Muscle of arm (tissue), 14 donors: ENCODE results near the gene HPS6. TPM values are rescaled to one million over a fixed set of nuclear protein-coding genes. Genes with fewer than 3 reads are reported as not detected.
"Not testable (repeated sequence)": the region's sequence is repeated elsewhere in the genome, so short reads cannot be mapped to it uniquely, and the experiment has no call there.

Source experiments
- DNase-seq: peaks from one replicate; pipeline ENCODE4 v3.0.0-alpha.2; 2013
- long read RNA-seq, 11 donors: transcript quantifications; one replicate each; lab custom pipeline, GENCODE V29; 2026
- polyA plus RNA-seq, 12 donors: library from polyadenylated mRNA; unstranded; fragments of 120-200 nt; gene quantifications; one replicate each; pipeline ENCODE4 v1.2.1, GENCODE V29; 2013; ENCODE audit not compliant: insufficient read length in 12 of 12

The HPS6 gene
- 10 to 100 TPM in 2 of 12 donors, 1 to 10 TPM in 9, not detected in 1; 5.8 to 14.5 (median 7.9) TPM for polyA plus RNA-seq
- long read RNA-seq, donor 1, transcript HPS6-201 (1 exons, 2,649 nt): major isoform, 19 of 19 reads
- long read RNA-seq, donor 1, partial matches to known transcripts: 0 of 19 reads
- long read RNA-seq, donor 1, other reads (novel, unspliced or antisense): 0 of 19 reads
- long read RNA-seq, donor 2, transcript HPS6-201 (1 exons, 2,649 nt): major isoform, 5 of 5 reads
- long read RNA-seq, donor 2, partial matches to known transcripts: 0 of 5 reads
- long read RNA-seq, donor 2, other reads (novel, unspliced or antisense): 0 of 5 reads
- long read RNA-seq, donor 3, partial matches to known transcripts: 0 of 1 reads
- long read RNA-seq, donor 3, other reads (novel, unspliced or antisense): 0 of 1 reads
- long read RNA-seq, donor 4, partial matches to known transcripts: 0 of 1 reads
- long read RNA-seq, donor 4, other reads (novel, unspliced or antisense): 0 of 1 reads
- long read RNA-seq, donor 5: 0 reads
- long read RNA-seq, donor 6, transcript HPS6-201 (1 exons, 2,649 nt): major isoform, 10 of 10 reads
- long read RNA-seq, donor 6, partial matches to known transcripts: 0 of 10 reads
- long read RNA-seq, donor 6, other reads (novel, unspliced or antisense): 0 of 10 reads
- long read RNA-seq, donor 7, transcript HPS6-201 (1 exons, 2,649 nt): major isoform, 8 of 8 reads
- long read RNA-seq, donor 7, partial matches to known transcripts: 0 of 8 reads
- long read RNA-seq, donor 7, other reads (novel, unspliced or antisense): 0 of 8 reads
- long read RNA-seq, donor 8, transcript HPS6-201 (1 exons, 2,649 nt): major isoform, 9 of 9 reads
- long read RNA-seq, donor 8, partial matches to known transcripts: 0 of 9 reads
- long read RNA-seq, donor 8, other reads (novel, unspliced or antisense): 0 of 9 reads
- long read RNA-seq, donor 9, transcript HPS6-201 (1 exons, 2,649 nt): major isoform, 6 of 6 reads
- long read RNA-seq, donor 9, partial matches to known transcripts: 0 of 6 reads
- long read RNA-seq, donor 9, other reads (novel, unspliced or antisense): 0 of 6 reads
- long read RNA-seq, donor 10, transcript HPS6-201 (1 exons, 2,649 nt): major isoform, 9 of 9 reads
- long read RNA-seq, donor 10, partial matches to known transcripts: 0 of 9 reads
- long read RNA-seq, donor 10, other reads (novel, unspliced or antisense): 0 of 9 reads
- long read RNA-seq, donor 11, transcript HPS6-201 (1 exons, 2,649 nt): major isoform, 9 of 9 reads
- long read RNA-seq, donor 11, partial matches to known transcripts: 0 of 9 reads
- long read RNA-seq, donor 11, other reads (novel, unspliced or antisense): 0 of 9 reads

DNA sequence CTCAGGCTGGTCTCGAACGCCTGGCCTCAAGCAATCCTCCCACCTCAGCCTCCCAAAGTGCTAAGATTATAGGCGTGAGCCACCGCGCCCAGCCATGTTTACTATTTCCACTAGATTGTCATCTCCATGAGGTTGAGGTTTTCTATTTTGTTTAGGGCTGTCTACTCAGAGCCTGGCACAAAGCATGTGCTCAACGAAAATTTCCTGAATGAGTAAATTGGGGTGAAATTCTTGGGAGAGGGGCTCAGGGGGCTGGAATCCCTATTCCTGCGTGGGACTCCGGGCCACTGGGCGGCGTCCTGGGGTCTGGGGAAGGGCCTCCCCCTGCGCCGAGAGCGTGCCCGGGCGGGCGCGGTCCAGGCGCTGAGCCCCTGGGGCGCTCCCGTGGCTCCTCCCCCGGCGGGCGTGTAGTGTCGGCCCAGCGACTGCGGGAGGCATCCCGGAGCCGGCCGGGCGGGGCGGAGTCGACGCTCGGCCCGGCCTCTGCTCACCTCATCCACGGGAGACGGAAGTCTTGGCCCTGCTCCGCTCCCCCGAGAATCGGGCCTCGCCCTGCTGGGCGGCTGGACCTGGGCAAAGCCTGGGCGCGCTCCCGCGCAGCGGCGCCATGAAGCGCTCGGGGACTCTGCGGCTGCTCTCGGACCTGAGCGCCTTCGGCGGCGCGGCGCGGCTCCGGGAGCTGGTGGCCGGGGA lies at the start of gene HPS6:
TSS of gene HPS6 (plus strand) at position 482 of the 693 bp plus-strand sequence. CDS start at position 608, 126 bp downstream.
- DNase-seq: peak; percentile 86

DNA sequence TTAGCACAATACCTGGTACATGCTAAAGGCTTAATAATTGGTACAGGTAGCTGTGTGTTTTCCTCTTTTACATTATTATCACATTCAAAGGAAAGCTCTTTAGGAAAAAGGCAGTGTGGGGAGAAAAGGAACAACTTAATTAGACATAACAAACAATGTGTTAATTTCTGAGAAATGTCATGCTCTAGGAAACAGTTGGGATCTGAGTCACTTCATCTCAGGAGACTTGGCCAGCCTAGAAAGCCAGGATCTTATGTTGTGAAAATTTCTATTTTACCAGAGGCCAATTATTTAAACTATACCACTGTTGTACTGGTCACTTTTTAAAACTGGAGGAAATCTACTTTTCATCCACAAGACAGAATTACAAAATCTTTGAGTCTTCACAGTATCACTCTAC lies 48.7 kb upstream of the HPS6 start:
- no peak for DNase-seq

- DNase-seq: no peak
Measured at GRCh38 chr10:102017295-102017694, 47.9 kb upstream of the HPS6 start.

GRCh38 chr10:102020938-102021337 lies 44.2 kb upstream of the HPS6 start:
- no peak for DNase-seq

GRCh38 chr10:102024799-102025198 lies 40.4 kb upstream of the HPS6 start:
- no peak for DNase-seq

DNA sequence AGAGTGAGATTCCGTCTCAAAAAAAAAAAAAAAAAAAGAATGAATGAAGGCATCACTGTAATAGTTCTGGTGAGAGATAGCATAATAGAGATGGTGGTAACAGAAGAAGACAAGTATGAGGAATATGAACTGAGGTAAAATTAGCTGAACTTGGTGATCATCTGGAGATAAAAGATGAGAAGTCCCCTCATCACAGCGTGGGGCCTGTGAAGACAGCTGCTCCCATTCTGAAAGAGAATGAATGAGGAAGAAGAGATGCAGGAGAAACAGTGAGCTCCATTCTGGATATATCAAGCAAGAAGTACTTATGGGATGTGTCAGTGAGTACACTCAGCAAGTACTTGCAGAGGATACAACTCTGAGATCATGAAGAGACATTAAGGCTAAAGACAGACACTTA lies 37.9 kb upstream of the HPS6 start:
- DNase-seq: no peak

GRCh38 chr10:102033787-102034186 lies 31.4 kb upstream of the HPS6 start:
- DNase-seq: no peak

GRCh38 chr10:102035807-102036206 lies 29.3 kb upstream of the HPS6 start:
- not testable (repeated sequence) for DNase-seq

GRCh38 chr10:102038410-102038809 lies 26.7 kb upstream of the HPS6 start:
- no peak for DNase-seq

- DNase-seq: no peak
Measured at GRCh38 chr10:102040305-102041050, 24.7 kb upstream of the HPS6 start.

- no peak for DNase-seq
Measured at GRCh38 chr10:102045292-102045691, 19.9 kb upstream of the HPS6 start.

DNA sequence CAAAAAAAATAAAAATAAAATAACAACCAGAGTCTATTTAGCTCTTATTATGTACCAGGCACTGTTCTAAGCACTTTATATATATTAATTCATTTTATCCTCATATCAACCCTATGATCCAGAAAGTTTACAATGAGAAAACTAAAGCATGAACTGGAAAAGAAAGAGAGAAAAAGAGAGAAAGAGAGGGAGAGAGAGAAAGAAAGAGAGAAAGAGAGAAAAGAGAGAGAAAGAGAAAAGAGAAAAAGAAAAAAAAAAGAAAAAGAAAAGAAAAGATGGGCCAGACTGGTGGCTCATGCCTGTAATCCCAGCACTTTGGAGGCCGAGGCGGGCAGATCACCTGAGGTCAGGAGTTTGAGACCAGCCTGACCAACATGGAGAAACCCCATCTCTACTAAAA lies 19.1 kb upstream of the HPS6 start:
- no peak for DNase-seq

DNA sequence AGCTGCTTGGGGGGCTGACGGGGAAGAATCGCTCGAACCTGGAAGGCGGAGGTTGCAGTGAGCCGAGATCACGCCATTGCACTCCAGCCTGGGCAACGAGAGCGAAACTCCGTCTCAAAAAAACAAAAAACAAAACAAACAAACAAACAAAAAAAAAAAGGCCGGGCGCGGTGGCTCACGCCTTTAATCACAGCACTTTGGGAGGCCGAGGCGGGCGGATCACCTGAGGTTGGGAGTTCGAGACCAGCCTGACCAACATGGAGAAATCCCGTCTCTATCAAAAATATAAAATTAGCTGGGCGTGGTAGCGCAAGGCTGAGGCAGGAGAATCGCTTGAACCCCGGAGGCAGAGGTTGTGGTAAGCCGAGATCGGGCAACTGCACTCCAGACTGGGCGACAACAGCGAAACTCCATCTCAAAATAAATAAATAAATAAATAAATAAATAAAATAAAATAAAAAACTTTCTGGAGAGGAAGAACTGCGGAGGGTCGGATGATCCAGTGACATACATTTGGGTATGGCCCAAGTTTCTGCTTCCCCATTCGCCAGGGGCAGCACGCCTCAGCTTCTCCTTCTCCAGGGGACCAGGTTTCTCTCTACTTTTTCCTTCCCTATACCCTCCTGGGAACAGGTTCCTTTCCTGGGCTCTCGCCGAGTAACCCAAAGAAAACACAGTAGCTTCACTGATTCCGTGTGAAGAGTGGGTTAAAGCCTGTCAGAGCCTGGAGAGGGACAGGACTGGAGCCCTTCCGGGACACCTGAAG lies 10.1 kb upstream of the HPS6 start:
- DNase-seq: peak; percentile 45

DNA sequence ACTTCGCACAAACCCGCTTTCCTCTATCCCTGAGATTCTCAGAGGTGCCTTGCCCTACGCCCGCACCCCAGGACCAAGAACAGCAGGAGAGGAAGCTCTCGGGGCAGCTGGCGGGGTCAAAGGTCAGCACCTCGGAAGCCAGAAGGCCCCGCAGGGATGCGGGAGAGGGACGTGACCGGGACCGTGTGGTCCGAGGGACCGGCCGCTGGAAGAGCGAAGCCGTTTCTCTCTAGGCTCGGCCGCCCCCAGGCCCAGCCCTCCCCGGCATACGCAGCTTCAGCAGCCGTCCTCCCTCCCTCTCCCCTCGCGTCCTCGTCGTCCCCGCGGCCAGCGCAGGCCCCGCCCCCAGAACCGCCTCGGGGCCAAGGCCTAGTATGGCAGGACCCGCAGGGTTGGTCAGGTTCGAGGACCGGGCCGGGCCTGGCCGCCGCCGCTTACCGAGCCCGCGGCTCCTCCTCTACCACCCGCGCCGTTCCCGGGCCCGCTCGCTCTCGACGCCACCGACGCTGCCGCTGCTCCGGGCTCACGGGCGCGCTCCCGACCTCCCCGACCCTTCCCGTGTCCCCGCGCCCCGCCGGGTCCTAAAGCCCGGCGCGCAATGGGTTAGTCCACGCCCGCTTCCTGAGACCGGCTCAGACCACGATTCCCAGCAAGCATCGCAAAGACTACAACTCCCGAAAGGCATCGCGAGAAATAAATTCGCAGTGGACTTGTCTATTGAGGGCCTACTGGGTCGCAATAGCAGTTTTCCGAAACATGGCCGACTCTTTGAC lies 9.3 kb upstream of the HPS6 start, which contains the start of gene ARMH3:
TSS of gene ARMH3 (minus strand) at position 527 of the 773 bp plus-strand sequence. CDS start 16,059 bp downstream, outside the sequence.
- peak; percentile 95 for DNase-seq

DNA sequence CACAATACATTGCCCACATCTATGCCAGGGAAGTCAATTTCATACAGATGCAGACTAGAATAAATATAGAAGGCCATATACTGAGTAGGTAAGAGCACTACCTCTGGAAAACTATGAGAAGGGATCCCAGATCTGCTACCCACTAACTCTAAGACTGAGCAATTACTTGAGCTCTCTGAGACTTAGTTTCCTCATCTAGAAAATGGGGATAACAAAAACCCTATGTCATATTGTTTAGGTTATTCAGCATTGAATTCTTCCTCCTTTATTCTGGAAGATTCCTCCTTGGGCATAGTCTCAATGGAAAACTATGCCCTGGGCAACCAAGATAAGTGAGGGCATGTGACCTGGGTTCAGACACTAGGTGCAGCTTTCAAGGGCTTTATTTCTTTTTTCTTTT lies 5.2 kb upstream of the HPS6 start:
- no peak for DNase-seq

GRCh38 chr10:102064503-102064867 lies 664 bp upstream of the HPS6 start:
- no peak for DNase-seq

DNA sequence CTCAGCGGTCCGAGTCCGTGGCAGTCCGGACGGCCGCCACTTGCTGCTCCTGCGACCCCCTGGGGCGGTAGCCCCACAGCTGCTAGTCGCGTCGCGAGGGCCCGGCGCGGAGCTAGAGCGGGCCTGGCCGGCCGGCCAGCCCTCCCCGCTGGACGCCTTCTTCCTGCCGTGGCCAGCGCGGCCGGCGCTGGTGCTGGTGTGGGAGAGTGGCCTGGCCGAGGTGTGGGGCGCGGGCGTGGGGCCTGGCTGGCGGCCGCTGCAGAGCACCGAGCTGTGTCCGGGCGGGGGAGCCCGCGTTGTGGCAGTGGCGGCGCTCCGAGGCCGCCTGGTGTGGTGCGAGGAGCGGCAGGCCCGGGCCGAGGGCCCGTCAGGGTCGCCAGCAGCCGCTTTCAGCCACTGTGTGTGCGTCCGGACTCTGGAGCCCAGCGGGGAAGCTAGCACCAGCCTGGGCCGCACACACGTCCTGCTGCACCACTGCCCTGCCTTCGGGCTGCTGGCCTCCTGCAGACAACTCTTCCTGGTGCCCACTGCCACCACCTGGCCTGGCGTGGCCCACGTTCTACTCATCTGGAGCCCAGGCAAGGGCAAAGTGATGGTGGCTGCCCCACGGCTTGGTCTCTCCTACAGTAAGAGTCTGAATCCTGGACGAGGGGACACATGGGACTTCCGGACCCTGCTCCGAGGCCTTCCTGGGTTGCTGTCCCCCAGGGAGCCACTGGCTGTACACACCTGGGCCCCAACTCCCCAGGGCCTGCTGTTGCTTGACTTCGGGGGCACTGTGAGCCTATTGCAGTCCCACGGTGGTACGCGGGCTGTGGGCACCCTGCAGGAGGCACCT lies 631 bp downstream of the HPS6 start:
- no peak for DNase-seq
